Measurements from ENCODE around the gene CFAP20DC. TPM values are rescaled to one million over a fixed set of nuclear protein-coding genes. Genes with fewer than 3 reads are reported as not detected.

Gene CFAP20DC
- total and polyA plus RNA-seq, 2 experiments from 2014 or later, result 7.4 to 11.4 TPM

DNA sequence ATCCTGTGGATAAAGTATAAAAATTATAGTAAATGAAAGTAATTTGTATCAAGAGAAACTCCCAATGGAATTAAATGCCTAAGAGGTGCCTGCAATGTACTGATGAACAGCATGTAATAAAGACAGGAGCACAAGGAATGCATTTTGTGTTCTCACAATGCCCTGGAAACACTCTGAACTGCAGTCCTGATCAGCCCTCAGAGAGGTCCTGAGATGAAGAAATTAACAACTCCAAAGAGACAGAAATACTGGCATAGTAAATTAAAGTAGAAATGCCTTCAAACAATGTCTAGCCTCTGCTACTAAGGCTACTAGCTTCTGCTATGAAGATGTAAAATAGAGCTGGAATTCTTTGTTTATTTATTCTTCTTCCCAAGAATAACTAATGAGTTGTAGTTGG, 59.9 kb downstream of the CFAP20DC start:
- Histone ChIP-seq H3K4me1 (ENCODE audit: insufficient read depth) (no peaks in the 10 kb centered on the region), H3K27me3 (ENCODE audit: insufficient read depth) (no peaks in the 10 kb centered on the region), H2AFZ (no peak overlapping the region), H3K9me2 (ENCODE audit: insufficient read depth) (no peaks in the 10 kb centered on the region), H3F3A (replicated peaks; ENCODE audit: low read depth) (no peaks in the 10 kb centered on the region), H4K20me1 (replicated peaks; ENCODE audit: insufficient read depth) (no peaks in the 10 kb centered on the region), H3K79me2 (replicated peaks; ENCODE audit: insufficient read depth) (no peaks in the 10 kb centered on the region), H3K4me3 (no peak overlapping the region), H3K27ac (ENCODE audit: low read depth) (no peak overlapping the region), H3K4me2 (no peak overlapping the region), H3K36me3 (ENCODE audit: insufficient read depth) (no peaks in the 10 kb centered on the region)
- ATAC-seq (no peak), DNase-seq (ENCODE audit: low spot score) (no peak)
- Mint-ChIP-seq H3K4me3 (no peak overlapping the region), H3K4me1 (no peaks in the 10 kb centered on the region; the same call in 1 of the 3 replicates), H3K9me3 (no peaks in the 10 kb centered on the region), H3K27ac (no peak overlapping the region), H3K27me3 (ENCODE audit: insufficient read depth, low read depth, poor library complexity) (peaks cover 2% of the 10 kb centered on the region), H3K36me3 (ENCODE audit: low read depth) (no peaks in the 10 kb centered on the region)
- TF ChIP-seq CREB1 (CRISPR knock-in tag; IDR thresholded peaks at IDR 0.05; ENCODE audit: low read depth) (no peak), EZH2phosphoT487 (IDR thresholded peaks at IDR 0.05; ENCODE audit: unreplicated experiment) (no peak), NANOG (IDR thresholded peaks at IDR 0.05; ENCODE audit: borderline replicate concordance) (no peak), ZNF114 (CRISPR knock-in tag; IDR thresholded peaks at IDR 0.05) (no peak)
- TF ChIP-seq, protein P1, sequence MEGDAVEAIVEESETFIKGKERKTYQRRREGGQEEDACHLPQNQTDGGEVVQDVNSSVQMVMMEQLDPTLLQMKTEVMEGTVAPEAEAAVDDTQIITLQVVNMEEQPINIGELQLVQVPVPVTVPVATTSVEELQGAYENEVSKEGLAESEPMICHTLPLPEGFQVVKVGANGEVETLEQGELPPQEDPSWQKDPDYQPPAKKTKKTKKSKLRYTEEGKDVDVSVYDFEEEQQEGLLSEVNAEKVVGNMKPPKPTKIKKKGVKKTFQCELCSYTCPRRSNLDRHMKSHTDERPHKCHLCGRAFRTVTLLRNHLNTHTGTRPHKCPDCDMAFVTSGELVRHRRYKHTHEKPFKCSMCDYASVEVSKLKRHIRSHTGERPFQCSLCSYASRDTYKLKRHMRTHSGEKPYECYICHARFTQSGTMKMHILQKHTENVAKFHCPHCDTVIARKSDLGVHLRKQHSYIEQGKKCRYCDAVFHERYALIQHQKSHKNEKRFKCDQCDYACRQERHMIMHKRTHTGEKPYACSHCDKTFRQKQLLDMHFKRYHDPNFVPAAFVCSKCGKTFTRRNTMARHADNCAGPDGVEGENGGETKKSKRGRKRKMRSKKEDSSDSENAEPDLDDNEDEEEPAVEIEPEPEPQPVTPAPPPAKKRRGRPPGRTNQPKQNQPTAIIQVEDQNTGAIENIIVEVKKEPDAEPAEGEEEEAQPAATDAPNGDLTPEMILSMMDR (conservative IDR thresholded peaks at IDR 0.05; ENCODE audit: low read depth in 2 of 2), result no peak

GRCh38 chr3:58989163-58989562, 60.7 kb downstream of the CFAP20DC start:
- DNase-seq (ENCODE audit: low spot score) (no peak), ATAC-seq (no peak)
- Mint-ChIP-seq H3K27ac (no peak overlapping the region), H3K9me3 (no peaks in the 10 kb centered on the region), H3K36me3 (ENCODE audit: low read depth) (no peaks in the 10 kb centered on the region), H3K4me1 (no peaks in the 10 kb centered on the region; the same call in 2 of the 3 replicates), H3K27me3 (ENCODE audit: insufficient read depth, low read depth, poor library complexity) (peaks cover 2% of the 10 kb centered on the region), H3K4me3 (no peak overlapping the region)
- Histone ChIP-seq H3K36me3 (ENCODE audit: insufficient read depth) (no peaks in the 10 kb centered on the region), H3K4me3 (no peak overlapping the region), H3K4me1 (ENCODE audit: insufficient read depth) (no peaks in the 10 kb centered on the region), H3F3A (replicated peaks; ENCODE audit: low read depth) (no peaks in the 10 kb centered on the region), H3K9me2 (ENCODE audit: insufficient read depth) (no peaks in the 10 kb centered on the region), H4K20me1 (replicated peaks; ENCODE audit: insufficient read depth) (no peaks in the 10 kb centered on the region), H3K4me2 (no peak overlapping the region), H3K27me3 (ENCODE audit: insufficient read depth) (no peaks in the 10 kb centered on the region), H2AFZ (no peak overlapping the region), H3K27ac (ENCODE audit: low read depth) (no peak overlapping the region), H3K79me2 (replicated peaks; ENCODE audit: insufficient read depth) (no peaks in the 10 kb centered on the region)
- no peak for TF ChIP-seq EZH2phosphoT487 (IDR thresholded peaks at IDR 0.05; ENCODE audit: unreplicated experiment)
- TF ChIP-seq, protein P2, sequence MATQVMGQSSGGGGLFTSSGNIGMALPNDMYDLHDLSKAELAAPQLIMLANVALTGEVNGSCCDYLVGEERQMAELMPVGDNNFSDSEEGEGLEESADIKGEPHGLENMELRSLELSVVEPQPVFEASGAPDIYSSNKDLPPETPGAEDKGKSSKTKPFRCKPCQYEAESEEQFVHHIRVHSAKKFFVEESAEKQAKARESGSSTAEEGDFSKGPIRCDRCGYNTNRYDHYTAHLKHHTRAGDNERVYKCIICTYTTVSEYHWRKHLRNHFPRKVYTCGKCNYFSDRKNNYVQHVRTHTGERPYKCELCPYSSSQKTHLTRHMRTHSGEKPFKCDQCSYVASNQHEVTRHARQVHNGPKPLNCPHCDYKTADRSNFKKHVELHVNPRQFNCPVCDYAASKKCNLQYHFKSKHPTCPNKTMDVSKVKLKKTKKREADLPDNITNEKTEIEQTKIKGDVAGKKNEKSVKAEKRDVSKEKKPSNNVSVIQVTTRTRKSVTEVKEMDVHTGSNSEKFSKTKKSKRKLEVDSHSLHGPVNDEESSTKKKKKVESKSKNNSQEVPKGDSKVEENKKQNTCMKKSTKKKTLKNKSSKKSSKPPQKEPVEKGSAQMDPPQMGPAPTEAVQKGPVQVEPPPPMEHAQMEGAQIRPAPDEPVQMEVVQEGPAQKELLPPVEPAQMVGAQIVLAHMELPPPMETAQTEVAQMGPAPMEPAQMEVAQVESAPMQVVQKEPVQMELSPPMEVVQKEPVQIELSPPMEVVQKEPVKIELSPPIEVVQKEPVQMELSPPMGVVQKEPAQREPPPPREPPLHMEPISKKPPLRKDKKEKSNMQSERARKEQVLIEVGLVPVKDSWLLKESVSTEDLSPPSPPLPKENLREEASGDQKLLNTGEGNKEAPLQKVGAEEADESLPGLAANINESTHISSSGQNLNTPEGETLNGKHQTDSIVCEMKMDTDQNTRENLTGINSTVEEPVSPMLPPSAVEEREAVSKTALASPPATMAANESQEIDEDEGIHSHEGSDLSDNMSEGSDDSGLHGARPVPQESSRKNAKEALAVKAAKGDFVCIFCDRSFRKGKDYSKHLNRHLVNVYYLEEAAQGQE (IDR thresholded peaks at IDR 0.05; ENCODE audit: unreplicated experiment), result no peak
- no peak for TF ChIP-seq ZNF331 (CRISPR knock-in tag; IDR thresholded peaks at IDR 0.05; ENCODE audit: low read depth)
- no peak for TF ChIP-seq CREB1 (CRISPR knock-in tag; IDR thresholded peaks at IDR 0.05; ENCODE audit: low read depth)
- no peak for TF ChIP-seq EZH2 (IDR thresholded peaks at IDR 0.05; ENCODE audit: low read depth, unreplicated experiment)
- no peak for TF ChIP-seq NANOG (IDR thresholded peaks at IDR 0.05; ENCODE audit: borderline replicate concordance)
- TF ChIP-seq, protein P3, sequence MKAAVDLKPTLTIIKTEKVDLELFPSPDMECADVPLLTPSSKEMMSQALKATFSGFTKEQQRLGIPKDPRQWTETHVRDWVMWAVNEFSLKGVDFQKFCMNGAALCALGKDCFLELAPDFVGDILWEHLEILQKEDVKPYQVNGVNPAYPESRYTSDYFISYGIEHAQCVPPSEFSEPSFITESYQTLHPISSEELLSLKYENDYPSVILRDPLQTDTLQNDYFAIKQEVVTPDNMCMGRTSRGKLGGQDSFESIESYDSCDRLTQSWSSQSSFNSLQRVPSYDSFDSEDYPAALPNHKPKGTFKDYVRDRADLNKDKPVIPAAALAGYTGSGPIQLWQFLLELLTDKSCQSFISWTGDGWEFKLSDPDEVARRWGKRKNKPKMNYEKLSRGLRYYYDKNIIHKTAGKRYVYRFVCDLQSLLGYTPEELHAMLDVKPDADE (IDR thresholded peaks at IDR 0.05), result no peak
- no peak for TF ChIP-seq STAT1 (IDR thresholded peaks at IDR 0.05; ENCODE audit: unreplicated experiment)
